GM12891 (cell line): ENCODE measurements around the gene CSMD2.

Experiments used
- DNase-seq: peaks from one replicate; pipeline ENCODE4 v3.0.0; 2011; ENCODE audit warnings: low spot score; ENCODE audit not compliant: insufficient read length
- FAIRE-seq: peaks from 2 replicates; lab custom pipeline; 2011; peaks lifted over from hg19 to GRCh38; lab: Jason Lieb, UNC
- PAX5 ChIP-seq: IDR thresholded peaks from 2 replicates; pipeline ENCODE4 v1.6.1; 2011; ENCODE audit warnings: low read length, moderate library complexity, mild to moderate bottlenecking; ENCODE audit not compliant: insufficient read depth, severe bottlenecking
- POLR2A ChIP-seq: IDR thresholded peaks from 2 replicates; pipeline ENCODE4 v1.6.1; 2011; ENCODE audit warnings: low read depth, low read length, control low read depth
- POLR2AphosphoS5 ChIP-seq: IDR thresholded peaks from 2 replicates; pipeline ENCODE4 v1.6.1; 2011; ENCODE audit warnings: low read depth, low read length, control low read depth
- POU2F2 ChIP-seq: IDR thresholded peaks from 2 replicates; pipeline ENCODE4 v1.6.1; 2011; ENCODE audit warnings: low read depth, mild to moderate bottlenecking, control low read depth, low read length, moderate library complexity
- SPI1 ChIP-seq: IDR thresholded peaks from 2 replicates; pipeline ENCODE4 v1.6.1; 2011; ENCODE audit warnings: low read depth, low read length, control low read depth
- TAF1 ChIP-seq: IDR thresholded peaks from 2 replicates; pipeline ENCODE4 v1.6.1; 2011; ENCODE audit warnings: low read depth, low read length, control low read depth

Gene CSMD2

GRCh38 chr1:33864460-33865389, 300.3 kb downstream of the CSMD2 start:
- DNase-seq (no peak), FAIRE-seq (no peak)
- TF ChIP-seq POU2F2 = no peak
- TF ChIP-seq POLR2A = no peak
- TF ChIP-seq POLR2AphosphoS5 = no peak
- no peak for TF ChIP-seq SPI1

GRCh38 chr1:33863779-33864178, 301.3 kb downstream of the CSMD2 start, which contains the start of gene HMGB4:
Gene HMGB4 (plus strand): TSS chr1:33864079. CDS start chr1:33864192, 113 bp downstream.
- FAIRE-seq (no peak), DNase-seq (no peak)
- TF ChIP-seq POLR2AphosphoS5 = no peak
- TF ChIP-seq TAF1 = no peak

GRCh38 chr1:33860671-33861070, 304.4 kb downstream of the CSMD2 start:
- FAIRE-seq (no peak), DNase-seq (no peak)
- TF ChIP-seq PAX5 = no peak

- FAIRE-seq = no peak
- no peak for TF ChIP-seq TAF1
- DNase-seq = no peak
These were observed 310.9 kb downstream of the CSMD2 start for GRCh38 chr1:33854091-33854490.

- DNase-seq = no peak
- TF ChIP-seq POLR2A = no peak
- TF ChIP-seq POU2F2 = no peak
- TF ChIP-seq TAF1 = no peak
- no peak for TF ChIP-seq SPI1
- no peak for TF ChIP-seq POLR2AphosphoS5
- no peak for TF ChIP-seq PAX5
- no peak for FAIRE-seq
These were observed 311.6 kb downstream of the CSMD2 start for GRCh38 chr1:33853431-33853830.

GRCh38 chr1:33852711-33853110, 312.3 kb downstream of the CSMD2 start:
- DNase-seq = no peak
- no peak for TF ChIP-seq POLR2A
- TF ChIP-seq PAX5 = no peak
- no peak for TF ChIP-seq POLR2AphosphoS5
- no peak for TF ChIP-seq TAF1
- TF ChIP-seq SPI1 = no peak
- FAIRE-seq = no peak

GRCh38 chr1:33850481-33850880, 314.5 kb downstream of the CSMD2 start:
- TF ChIP-seq POU2F2 (no peak), PAX5 (no peak), POLR2AphosphoS5 (no peak), SPI1 (no peak), POLR2A (no peak), TAF1 (no peak)
- FAIRE-seq (no peak), DNase-seq (no peak)

- no peak for FAIRE-seq
- no peak for DNase-seq
These were observed 315.8 kb downstream of the CSMD2 start for GRCh38 chr1:33849211-33849610.

GRCh38 chr1:33848205-33848937, 316.7 kb downstream of the CSMD2 start:
- FAIRE-seq = no peak
- DNase-seq = no peak
- no peak for TF ChIP-seq POU2F2

More at GRCh38 chr1:33849211-33849610, 315.8 kb downstream of the CSMD2 start:
- TF ChIP-seq TAF1 = no peak
- TF ChIP-seq SPI1 = no peak
- no peak for TF ChIP-seq POLR2A
- TF ChIP-seq POLR2AphosphoS5 = no peak
- no peak for TF ChIP-seq PAX5
- no peak for TF ChIP-seq POU2F2

- DNase-seq = no peak
- TF ChIP-seq POLR2A (no peak), POLR2AphosphoS5 (no peak), TAF1 (no peak), PAX5 (no peak), POU2F2 (no peak), SPI1 (no peak)
- no peak for FAIRE-seq
These were observed 318.2 kb downstream of the CSMD2 start for GRCh38 chr1:33846861-33847260.

- no peak for TF ChIP-seq SPI1
- no peak for TF ChIP-seq TAF1
- no peak for TF ChIP-seq PAX5
- no peak for TF ChIP-seq POLR2AphosphoS5
- no peak for TF ChIP-seq POU2F2
- TF ChIP-seq POLR2A = no peak
- DNase-seq (no peak), FAIRE-seq (no peak)
These were observed 320.9 kb downstream of the CSMD2 start for GRCh38 chr1:33844166-33844565.
